Stimulated activated CD4-positive, alpha-beta T cell treated with anti-CD3 and anti-CD28 coated beads, TNF-alpha, amount 100 ng/mL, for 4 hours (primary cell): ENCODE measurements around the gene TEDDM1.
"Not testable (repeated sequence)": the region's sequence is repeated elsewhere in the genome, so short reads cannot be mapped to it uniquely, and the experiment has no call there.

Source experiments
- DNase-seq, 3 experiments: peaks; one replicate each; pipeline ENCODE4 v3.0.0-alpha.2; 2020; ENCODE audit warnings: low read depth in 3 of 3

The TEDDM1 gene

GRCh38 chr1:182400567-182400966, at the start of gene TEDDM1:
TSS of gene TEDDM1 (minus strand) at chr1:182400667. CDS start at chr1:182400485, 182 bp downstream.
- DNase-seq: no peak

GRCh38 chr1:182450087-182450486, 49.6 kb upstream of the TEDDM1 start, which contains the start of gene RGSL1:
TSS of gene RGSL1 (plus strand) at chr1:182450146. CDS start at chr1:182450166, 20 bp downstream.
- DNase-seq: no peak

- DNase-seq: no peak
Observed at GRCh38 chr1:182447660-182448059, 47.2 kb upstream of the TEDDM1 start.

GRCh38 chr1:182447124-182447523, 46.7 kb upstream of the TEDDM1 start:
- not testable (repeated sequence) for DNase-seq

GRCh38 chr1:182446033-182446669, 45.7 kb upstream of the TEDDM1 start:
- no peak for DNase-seq

- DNase-seq: no peak
Observed at GRCh38 chr1:182444497-182444896, 44.0 kb upstream of the TEDDM1 start.

- no peak for DNase-seq
Observed at GRCh38 chr1:182442333-182442732, 41.9 kb upstream of the TEDDM1 start.

GRCh38 chr1:182441719-182442118, 41.3 kb upstream of the TEDDM1 start:
- DNase-seq: no peak

GRCh38 chr1:182438326-182438725, 37.9 kb upstream of the TEDDM1 start:
- no peak for DNase-seq

- DNase-seq: no peak
Observed at GRCh38 chr1:182433580-182433979, 33.1 kb upstream of the TEDDM1 start.

- no peak for DNase-seq
Observed at GRCh38 chr1:182431278-182431677, 30.8 kb upstream of the TEDDM1 start.

- DNase-seq: no peak
Observed at GRCh38 chr1:182430263-182431068, 30.0 kb upstream of the TEDDM1 start.

GRCh38 chr1:182428043-182428442, 27.6 kb upstream of the TEDDM1 start:
- DNase-seq: no peak

GRCh38 chr1:182426442-182427430, 26.3 kb upstream of the TEDDM1 start:
- no peak for DNase-seq

GRCh38 chr1:182415789-182416188, 15.3 kb upstream of the TEDDM1 start:
- no peak for DNase-seq

GRCh38 chr1:182413969-182414368, 13.5 kb upstream of the TEDDM1 start:
- no peak for DNase-seq

GRCh38 chr1:182413486-182413885, 13.0 kb upstream of the TEDDM1 start:
- DNase-seq: no peak

- DNase-seq: no peak
Observed at GRCh38 chr1:182410620-182411273, 10.3 kb upstream of the TEDDM1 start.

GRCh38 chr1:182410138-182410537, 9.7 kb upstream of the TEDDM1 start:
- no peak for DNase-seq

GRCh38 chr1:182408435-182409075, 8.1 kb upstream of the TEDDM1 start:
- DNase-seq: no peak

- no peak for DNase-seq
Observed at GRCh38 chr1:182407724-182408123, 7.3 kb upstream of the TEDDM1 start.
